ENCODE results near the gene ZNF469.

DNA sequence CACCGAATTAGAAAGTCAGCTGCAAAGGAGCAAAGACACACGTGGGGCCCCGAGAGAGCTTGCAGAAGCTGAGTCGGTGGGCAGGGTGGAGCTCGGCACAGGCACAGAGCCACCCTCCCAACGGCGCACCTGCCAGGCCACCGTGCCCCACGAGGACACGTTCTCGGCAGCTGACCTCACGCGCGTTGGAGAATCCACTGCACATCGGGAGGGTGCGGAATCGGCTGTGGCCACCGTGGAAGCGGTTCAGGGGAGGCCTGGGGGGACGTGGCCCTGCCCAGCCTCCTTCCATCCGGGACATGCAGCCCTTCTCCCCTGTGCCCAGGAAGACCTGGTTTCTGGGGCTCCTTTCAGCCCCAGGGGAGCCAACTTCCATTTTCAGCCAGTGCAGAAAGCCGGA, 49.4 kb downstream of the ZNF469 start:
- TF ChIP-seq, protein P1, sequence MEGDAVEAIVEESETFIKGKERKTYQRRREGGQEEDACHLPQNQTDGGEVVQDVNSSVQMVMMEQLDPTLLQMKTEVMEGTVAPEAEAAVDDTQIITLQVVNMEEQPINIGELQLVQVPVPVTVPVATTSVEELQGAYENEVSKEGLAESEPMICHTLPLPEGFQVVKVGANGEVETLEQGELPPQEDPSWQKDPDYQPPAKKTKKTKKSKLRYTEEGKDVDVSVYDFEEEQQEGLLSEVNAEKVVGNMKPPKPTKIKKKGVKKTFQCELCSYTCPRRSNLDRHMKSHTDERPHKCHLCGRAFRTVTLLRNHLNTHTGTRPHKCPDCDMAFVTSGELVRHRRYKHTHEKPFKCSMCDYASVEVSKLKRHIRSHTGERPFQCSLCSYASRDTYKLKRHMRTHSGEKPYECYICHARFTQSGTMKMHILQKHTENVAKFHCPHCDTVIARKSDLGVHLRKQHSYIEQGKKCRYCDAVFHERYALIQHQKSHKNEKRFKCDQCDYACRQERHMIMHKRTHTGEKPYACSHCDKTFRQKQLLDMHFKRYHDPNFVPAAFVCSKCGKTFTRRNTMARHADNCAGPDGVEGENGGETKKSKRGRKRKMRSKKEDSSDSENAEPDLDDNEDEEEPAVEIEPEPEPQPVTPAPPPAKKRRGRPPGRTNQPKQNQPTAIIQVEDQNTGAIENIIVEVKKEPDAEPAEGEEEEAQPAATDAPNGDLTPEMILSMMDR (optimal IDR thresholded peaks at IDR 0.05 in 1 of 3, IDR thresholded peaks at IDR 0.05 in 1 of 3, conservative IDR thresholded peaks at IDR 0.05 in 1 of 3; ENCODE audit: extremely low read depth in 1 of 3, insufficient read depth in 2 of 3, low read length in 3 of 3) = no peak
- TF ChIP-seq EZH2 (IDR thresholded peaks at IDR 0.05; ENCODE audit: low read length) = no peak
